Measurements from ENCODE around the gene TIAM2.
"Not testable (repeated sequence)": the region's sequence is repeated elsewhere in the genome, so short reads cannot be mapped to it uniquely, and the experiment has no call there.

Gene TIAM2

GRCh38 chr6:155268088-155268867, 273.2 kb downstream of the TIAM2 start:
- DNase-seq, result not testable (repeated sequence)

DNA sequence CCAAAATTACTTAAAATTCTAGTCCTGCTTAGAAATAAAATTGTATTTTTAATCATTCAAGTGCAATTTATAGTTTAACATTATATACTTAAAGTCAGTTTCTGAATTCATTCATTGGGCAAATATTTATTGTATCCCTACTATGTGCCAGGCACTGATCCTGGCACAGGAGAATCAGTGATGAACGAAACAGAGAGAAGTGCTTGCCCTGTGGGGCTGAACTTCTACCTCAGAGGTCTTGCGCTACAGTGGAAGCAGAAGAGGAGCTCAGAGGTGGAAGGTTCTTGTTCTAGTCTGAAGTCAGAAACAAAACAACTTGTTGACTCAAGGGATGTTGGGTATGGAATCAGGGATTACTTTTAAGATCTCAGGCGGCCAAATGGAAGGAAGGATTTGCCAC, 274.6 kb downstream of the TIAM2 start:
- no peak for DNase-seq

DNA sequence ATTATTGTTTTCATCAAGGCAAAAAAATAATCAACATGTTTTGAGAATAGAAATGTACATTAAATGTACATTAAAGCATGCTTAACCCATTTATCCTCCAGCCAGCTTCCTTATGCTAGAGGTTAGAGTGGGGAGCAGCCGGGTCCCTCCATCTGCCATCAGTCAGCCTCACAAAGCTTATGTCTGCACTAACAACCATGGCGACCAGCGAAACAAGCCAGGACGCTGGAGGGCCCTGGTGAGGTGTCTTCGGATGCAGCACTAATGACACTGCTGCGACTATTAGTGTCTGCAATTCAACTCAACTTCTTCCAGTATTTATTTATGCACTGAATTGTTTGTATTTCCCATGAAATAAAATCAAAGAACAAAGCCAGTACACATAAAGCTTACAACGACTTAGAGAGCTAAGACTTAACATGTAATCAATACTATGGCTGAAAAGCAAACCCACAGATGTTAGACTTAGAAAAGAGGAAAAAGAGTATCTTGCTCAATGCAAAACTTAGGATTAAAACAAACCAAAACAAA, 275.5 kb downstream of the TIAM2 start:
- no peak for DNase-seq

- DNase-seq, result no peak
These were observed 276.0 kb downstream of the TIAM2 start for GRCh38 chr6:155271145-155271544.

GRCh38 chr6:155272353-155273232, 277.5 kb downstream of the TIAM2 start:
- DNase-seq, result no peak

- DNase-seq, result no peak
These were observed 278.3 kb downstream of the TIAM2 start for GRCh38 chr6:155273431-155273830.

DNA sequence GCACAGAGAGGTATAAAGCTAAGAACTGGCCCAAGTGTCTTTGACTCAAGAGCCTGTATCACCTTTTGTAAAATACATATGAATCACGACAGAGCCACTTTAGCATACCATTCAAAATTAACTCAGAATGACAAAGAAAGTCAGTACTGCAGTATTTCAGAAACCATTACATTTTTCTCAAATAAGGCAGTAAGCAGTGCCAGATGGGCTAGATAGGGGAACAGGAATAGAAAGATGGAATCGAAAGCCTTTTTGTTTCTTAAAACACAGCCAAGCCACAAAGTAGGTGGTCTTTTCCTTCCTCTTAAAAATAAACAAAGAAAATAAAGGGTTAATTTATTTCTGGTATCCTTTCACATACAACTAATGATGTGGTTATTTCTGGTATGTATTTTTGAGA, 279.0 kb downstream of the TIAM2 start:
- DNase-seq, result no peak

- DNase-seq, result no peak
These were observed 279.4 kb downstream of the TIAM2 start for GRCh38 chr6:155274533-155274932.

DNA sequence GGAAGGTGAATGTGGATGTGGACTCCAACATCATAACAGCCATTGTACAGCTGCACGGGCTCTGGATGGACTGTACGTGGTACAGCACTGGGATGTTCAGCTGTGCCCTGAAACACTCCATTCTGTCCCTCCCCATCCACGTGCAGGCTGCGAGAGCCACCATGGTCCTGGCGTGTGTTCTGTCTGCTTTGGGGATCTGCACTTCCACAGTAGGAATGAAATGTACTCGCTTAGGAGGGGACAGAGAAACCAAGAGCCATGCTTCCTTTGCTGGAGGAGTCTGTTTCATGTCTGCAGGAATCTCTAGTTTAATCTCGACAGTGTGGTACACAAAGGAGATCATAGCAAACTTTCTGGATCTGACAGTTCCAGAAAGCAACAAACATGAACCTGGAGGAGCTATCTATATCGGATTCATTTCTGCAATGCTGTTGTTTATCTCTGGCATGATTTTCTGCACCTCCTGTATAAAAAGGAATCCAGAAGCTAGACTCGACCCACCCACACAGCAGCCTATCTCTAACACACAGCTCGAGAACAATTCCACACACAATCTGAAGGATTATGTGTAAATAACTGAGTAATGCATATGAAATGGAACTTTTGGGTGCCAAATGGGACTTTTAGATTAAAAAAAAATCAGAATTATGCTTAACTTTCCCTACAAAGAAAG, 280.8 kb downstream of the TIAM2 start:
- DNase-seq, result no peak

- no peak for DNase-seq
These were observed 281.5 kb downstream of the TIAM2 start for GRCh38 chr6:155276638-155277037.

- no peak for DNase-seq
These were observed 283.4 kb downstream of the TIAM2 start for GRCh38 chr6:155278319-155279049.

DNA sequence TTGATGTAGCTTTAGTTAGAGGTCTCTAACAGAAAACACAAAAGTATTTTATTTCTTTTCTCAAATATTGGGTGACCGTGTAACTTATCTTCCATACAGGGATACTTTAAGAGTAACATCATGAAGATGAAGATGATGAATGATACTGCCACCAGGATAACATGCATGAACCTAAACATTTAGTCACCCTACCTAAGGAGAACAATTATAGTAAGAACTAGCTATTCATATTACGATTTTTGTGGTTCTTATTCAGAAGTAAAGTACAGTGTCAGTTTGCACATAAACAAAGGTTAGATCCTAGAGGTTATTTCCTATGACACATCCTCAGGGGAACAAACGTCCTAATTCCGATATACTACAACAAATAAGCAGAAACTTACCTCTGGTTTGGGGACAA, 289.7 kb downstream of the TIAM2 start:
- DNase-seq, result no peak

DNA sequence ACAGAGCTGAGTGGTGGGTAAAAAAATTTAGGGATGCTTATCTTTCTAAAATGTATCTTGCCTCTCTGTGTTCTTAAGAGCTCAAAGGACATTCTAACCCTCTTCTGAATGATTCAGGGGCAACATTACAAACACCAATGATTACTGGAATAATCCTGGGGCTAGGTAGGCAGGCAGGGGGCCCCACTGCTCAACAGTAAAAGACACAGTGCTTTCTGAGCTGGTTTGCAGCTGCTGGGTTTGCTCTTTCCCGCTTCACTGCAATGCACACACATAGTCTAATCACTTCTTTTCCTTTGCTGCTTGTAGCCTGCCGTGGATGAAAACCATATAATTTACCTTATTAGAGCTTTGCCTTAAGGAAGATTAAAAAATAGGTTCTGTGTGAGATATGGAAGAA, 292.6 kb downstream of the TIAM2 start:
- no peak for DNase-seq

DNA sequence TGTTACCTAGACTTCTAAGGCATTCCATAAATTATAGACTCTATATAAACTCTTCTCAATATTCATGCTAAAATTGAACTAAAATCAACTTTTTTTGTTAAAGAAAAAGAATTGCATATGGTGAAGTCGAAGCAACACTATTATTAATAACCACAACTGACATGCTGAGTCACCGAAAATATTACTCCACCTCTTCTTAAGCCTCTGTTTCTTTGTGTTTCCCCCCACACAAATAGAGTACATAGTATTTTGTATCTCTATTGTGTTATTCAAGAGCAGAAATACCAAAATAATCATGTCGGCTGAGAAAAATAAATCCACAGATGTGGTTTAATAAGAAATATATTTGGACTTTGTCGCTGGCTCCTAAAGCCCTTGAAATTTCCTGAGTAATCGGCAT, 295.4 kb downstream of the TIAM2 start:
- no peak for DNase-seq

DNA sequence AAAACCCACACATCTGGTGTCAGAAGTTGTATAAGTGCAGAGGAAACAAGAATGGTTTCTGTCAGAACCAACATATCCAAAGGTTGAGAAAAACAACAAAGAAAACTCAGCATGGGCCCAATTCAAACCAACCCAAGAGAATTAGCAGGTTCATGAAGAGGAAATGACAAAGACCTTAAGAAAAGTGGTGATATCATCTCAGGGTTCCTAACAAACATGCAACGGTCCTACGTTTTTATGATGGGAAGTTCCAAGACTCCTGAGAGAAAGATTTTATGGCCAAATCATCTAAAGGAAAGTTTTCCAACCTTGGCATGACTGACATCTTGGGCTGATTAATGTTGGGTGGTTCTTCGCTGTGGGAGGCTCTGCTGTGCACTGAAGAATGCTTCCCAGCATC, 296.2 kb downstream of the TIAM2 start:
- DNase-seq, result no peak

- DNase-seq, result no peak
These were observed 297.6 kb downstream of the TIAM2 start for GRCh38 chr6:155292711-155293110.

- DNase-seq, result no peak
These were observed 302.6 kb downstream of the TIAM2 start for GRCh38 chr6:155297669-155298068.

GRCh38 chr6:155301867-155302266, 306.8 kb downstream of the TIAM2 start:
- no peak for DNase-seq

GRCh38 chr6:155303361-155303870, 308.3 kb downstream of the TIAM2 start:
- no peak for DNase-seq

DNA sequence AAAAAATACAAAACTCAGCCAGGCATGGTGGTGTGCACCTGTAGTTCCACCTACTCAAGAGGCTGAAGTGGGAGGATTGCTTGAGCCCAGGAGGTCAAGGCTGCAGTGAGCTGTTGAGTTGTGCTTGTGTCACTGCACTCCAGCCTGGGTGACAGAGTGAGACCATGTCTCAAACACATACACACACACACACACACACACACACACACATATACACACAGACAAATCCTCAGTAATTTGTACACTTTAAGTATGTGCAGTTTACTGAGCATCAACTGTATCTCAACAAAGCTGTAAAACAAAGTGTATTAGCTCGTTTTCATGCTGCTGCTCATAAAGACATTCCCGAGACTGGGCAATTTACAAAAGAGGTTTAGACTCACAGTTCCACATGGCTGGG, 311.8 kb downstream of the TIAM2 start:
- DNase-seq, result no peak

Data from CD4-positive, alpha-beta T cell treated with Interleukin-15 for 1 hour (primary cell).